Stimulated activated CD4-positive, alpha-beta T cell treated with anti-CD3 and anti-CD28 coated beads, Interleukin-2, amount 100 ng/mL, for 24 hours (primary cell): Measurements from ENCODE around the gene AKAP13.

Experiments used
- DNase-seq, 2 donors: peaks; one replicate each; pipeline ENCODE4 v3.0.0-alpha.2; 2020

The AKAP13 gene

DNA sequence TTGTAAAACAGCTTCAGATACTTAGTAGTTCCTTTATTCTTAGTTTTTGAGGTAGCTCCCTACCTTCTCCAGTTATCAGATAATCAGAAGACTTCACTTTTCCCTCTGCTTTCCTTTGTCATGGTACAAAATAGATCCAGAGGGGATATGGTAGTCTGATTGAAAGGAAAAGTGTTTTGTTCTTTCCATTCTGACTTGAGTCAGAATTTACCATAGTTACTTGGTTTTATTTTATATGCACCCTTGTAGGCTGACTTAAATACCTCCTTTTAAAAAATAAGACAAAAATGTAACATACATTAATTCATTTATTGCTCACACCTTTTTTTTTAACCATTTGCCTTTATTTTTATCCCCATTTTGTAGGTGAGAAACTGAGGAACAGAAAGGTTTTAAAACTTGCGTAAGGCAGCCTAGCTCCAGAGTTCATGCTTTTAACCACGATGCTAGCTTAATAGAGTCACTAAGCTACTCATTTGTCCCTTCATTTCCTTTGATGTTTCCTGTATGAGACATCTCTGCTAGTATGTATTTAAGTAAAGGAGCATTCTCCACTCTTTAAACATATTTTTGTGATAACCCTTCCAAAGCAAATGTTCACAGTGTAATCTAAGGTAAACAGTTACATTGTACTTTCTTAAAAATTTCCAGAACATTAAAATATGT, 226.9 kb downstream of the AKAP13 start:
- no peak for DNase-seq

DNA sequence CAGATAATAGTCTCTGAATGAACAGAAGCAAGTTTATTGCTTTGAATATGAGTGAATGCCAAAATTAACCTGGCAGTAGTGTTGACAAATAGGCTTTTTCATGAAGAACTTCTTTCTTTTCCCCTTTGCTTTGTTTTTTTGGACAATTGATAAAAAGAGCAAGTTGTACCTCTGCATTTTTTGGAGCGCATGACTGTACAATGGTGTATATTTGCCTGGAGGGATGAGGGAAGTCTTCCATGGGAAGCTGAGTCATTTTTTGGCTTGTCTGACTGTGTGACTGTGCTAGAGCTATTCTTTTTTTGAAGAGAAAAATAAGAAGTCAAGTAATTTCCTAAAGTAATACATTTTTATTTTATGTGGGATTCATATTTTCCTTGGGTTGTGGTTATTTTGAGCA, 227.4 kb downstream of the AKAP13 start:
- no peak for DNase-seq

DNA sequence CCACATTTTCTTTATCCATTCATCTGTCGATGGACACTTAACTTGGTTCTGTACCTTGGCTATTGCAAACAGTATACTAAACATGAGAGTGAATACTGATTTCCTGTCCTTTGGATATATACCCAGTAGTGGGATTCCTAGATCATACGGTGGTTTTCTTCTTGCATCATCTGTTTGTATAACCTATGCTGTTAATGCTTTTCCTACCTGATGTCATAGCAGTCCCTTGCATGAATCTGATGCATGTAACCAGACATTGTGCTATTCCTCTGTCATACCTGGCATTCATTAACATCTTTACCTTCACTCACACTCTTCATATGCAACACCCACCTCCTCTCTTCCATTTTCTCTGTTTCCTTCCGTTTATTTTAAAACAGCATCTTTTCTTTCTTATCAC, 229.1 kb downstream of the AKAP13 start:
- no peak for DNase-seq

DNA sequence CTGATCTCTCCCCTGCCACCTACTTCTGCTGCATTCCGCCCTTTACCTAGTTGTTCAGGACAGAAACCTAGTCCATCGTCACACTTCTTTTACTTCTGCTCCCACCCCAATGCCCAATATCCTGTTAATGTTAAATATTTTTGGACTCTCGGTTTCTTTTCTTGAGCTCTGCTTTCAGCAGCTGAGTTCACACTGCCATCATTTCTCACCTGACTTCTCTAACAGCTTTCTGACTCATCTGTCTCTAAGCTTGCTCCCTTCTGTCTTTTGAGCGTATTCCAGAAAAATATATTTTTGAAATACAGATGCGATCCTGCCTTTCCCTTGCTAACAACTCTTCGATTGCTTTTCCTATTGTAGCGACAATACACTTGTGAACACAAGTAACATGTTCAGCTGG, 231.0 kb downstream of the AKAP13 start:
- DNase-seq: no peak

DNA sequence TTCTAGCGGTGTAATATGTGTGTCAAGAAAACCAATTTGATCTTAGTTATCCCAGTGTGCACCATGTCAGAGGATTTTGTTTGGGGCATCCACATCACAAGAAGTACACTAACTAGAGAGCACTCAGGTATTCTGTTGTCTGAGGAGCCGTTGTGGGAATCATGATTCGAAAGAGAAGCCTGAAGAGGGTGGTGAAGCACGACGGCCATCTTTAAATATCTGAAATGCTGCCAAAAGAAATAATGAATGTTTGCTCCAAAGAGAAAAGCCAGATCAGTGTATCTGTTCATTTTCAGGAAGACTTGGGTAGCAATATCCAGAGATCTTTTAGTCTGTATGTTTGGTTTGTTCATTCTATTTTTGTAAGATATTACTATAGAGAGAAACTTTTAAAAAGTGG, 233.7 kb downstream of the AKAP13 start:
- DNase-seq: no peak

DNA sequence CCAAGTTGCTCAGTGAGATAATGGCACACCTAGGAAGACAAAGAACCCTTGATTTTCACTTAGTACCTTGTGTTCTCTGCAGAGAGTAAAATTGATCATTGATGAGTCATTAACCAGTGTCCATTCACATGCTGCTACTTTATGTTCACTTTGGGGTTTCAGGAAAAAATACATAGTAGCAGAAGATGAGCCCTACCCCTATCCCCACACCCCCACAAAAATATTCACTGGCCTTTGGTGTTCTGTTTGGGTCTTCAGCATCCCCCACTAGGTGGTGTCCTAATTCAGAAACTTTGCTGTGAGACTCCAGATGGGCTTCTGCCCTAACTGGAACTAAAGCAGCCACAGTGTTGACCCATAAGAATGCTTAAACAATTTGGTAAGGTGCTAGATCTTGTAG, 235.5 kb downstream of the AKAP13 start:
- DNase-seq: no peak

DNA sequence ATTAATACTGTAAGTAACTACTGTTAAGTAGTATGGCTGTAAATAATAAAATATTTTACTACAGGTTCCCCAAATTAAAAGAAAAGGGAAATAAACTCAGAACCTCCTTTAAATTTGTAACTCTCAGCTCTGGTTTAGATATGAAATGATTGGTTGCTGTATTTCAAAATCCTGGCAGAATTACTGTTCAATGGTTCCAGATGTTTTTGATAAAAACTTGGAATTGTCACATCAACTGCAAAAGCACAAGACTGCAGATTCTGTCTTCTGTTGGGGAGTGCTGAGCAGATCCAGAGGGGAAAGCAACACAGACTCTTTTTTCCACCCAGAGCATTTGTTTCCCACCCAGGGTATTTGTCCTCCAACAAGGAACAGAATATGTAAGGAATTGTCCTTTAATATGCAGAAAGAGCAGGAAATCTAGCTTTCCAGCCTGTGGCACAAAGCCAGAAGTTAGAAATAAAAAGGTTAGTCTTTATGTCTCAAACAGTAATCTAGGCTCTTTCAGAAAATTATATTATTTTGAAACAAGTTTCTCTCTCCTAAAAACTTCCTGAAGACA, 236.2 kb downstream of the AKAP13 start:
- DNase-seq: no peak

DNA sequence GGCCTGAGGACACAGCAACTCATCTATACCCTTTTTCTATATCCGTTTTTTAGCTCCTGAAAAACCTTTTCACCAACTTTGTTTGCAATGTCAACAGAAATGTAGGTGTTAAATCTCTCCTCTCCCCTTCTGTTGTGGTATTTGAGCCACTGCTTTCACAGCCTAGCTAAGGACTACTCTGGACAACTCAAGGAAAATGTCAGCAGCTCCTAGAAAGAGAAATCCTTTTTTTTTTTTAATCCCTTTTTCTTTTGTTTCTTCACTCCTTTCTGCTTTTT, 237.8 kb downstream of the AKAP13 start:
- DNase-seq: no peak

DNA sequence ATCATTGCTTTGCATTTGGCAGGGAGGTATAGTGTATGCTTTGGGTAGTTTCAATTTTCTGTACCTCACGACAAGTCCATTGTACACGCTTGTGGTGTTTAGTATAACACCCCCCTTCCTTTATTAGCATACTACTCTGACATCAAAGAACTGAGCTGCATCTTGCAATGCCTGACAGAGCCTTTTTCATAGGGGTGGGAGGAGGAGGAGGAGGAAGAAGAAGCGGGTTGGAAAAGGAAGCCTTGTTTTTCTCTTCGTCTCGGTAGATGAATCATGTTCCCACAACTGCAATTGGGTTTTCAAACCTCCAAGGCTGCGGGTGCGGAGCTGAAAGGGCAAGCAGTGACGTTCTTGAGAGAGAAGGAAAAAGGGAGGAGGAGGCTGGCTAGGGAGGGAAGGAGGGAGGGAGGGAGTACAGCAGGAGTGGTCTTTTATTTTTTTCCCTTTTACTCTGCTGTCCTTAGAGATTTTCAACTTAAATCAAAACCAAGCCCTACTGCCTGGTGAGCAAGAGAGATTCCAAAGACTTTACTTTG, 238.6 kb downstream of the AKAP13 start:
- peak; percentile 66 to 68 for DNase-seq

DNA sequence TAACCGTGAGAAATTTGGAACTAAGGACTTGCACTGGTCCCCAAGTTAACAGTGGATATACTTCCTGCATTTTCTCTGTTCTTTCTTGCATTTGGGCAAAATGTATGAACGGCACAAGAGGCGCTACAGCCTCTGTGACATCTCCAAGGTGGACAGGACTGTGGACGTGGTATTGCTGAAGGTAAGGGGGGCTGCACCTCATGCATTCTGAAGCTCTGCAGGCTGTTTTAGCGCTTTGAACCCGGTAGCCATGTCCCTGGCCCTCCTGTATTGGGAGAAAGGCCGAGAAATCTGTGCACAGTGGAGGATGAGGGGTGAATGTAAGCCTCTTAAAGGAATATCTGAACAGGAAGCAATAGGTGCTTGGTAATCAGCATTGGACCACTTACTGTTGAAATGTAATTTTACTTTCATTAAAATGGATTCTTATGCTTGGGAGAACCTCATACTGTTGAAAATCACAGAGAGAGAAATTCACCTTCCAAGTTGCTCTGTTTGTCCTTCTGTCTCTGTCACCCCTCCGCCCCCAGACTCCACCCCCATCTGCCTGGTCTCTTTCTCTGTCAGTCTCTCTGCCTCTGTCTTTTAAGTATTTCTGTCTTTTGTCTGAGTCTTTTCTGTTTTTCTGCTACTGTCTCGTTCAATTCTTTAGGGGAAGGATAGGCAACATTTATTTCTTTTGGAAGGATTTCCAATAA, 239.7 kb downstream of the AKAP13 start:
- peak; percentile 22 to 31 for DNase-seq

DNA sequence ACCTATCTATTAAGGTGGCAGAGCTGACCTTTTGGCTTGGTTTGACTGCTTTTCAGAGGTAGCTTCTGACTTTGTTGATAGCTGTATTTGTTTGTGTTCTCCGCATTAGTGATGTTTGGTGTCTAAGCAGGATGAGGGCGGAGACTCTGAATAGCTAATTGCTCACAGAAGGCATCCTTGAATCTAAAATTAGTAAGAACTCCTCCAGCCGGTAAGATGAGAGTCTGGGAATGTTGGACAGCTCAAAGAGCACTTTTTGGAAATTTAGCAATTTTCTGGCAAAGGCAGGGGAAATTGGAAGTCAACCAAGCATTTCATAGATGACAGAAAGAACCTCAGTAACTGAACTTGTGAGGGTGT, 240.3 kb downstream of the AKAP13 start:
- no peak for DNase-seq

DNA sequence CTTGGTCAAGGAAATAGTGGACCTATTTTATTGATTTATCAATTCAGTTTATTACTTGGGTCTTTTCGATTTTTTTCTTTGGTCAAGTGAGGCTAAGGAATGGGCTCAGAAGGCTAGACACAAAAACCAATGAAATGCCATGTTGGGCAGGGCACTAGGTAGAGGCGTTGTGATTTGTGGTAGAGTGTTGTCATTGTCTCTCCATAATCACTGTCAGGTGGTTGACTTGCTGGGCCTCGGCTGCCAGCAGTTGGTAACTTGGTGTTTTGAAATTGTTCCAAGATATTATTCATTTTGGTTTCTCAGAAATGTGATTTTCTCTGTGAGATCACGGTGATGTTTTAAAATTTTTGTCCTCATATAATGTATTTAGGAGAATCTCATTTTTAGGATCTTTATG, 240.7 kb downstream of the AKAP13 start:
- DNase-seq: no peak

DNA sequence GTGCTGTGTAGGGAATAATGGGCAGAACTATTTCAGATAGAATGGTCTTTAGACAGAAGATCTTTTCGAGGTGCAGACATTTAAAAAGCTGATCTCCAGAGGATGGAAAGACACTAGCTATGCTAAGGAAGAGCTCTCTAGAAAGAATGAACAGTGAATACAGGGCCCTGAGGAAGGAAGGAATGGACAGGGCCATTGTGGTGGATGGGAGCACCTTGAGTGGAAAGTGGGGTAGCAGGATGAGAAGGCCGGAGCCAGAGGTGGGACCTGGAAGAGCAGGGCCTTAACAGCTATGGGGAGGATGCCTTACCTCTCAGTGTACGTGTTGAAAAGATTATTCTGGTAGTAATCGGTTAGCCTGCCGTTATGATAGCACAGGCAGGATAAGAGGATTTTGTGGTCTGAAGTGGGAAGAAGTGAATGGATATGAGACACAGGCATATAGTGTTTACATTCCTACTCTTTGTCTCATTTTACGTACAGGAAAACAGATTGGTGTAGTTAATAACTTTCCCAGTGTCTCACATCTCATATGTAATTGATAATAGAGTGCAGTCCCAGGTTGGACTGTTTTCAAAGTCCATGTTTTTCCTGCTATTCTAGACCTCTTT, 241.9 kb downstream of the AKAP13 start:
- DNase-seq: no peak

DNA sequence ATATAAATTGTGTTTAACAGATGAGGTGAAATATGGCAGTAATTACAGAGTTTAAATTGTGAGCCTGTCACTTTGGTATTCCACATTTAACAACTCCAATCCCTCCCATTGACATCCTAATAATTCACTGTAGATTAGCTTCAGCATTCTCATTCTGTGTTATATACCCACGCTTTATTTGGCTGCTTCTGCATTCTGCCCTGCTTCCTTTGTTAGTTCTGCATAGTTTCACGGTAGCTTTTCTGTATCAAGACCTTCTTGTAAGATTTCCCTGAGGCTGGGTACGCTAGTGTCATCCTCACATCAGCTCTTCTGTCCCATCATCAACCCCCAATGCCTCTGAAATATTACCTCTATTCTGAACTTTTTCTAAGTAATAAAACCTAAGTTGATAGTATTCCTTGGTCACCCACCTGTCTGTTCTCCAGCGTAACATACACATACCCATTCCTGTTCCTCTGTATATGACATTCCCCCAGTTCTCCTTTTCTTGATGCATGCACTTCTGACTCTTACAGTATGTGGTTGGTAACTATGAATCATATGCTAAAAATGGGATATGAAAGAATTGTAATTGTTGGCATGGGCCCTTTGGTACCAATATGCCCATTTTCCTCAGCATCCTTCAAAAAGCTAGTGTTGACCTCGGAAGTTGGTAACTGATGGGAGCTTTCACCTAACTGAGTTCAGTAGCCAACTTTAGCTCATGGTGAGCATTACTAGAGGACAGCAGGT, 243.1 kb downstream of the AKAP13 start:
- DNase-seq: no peak

DNA sequence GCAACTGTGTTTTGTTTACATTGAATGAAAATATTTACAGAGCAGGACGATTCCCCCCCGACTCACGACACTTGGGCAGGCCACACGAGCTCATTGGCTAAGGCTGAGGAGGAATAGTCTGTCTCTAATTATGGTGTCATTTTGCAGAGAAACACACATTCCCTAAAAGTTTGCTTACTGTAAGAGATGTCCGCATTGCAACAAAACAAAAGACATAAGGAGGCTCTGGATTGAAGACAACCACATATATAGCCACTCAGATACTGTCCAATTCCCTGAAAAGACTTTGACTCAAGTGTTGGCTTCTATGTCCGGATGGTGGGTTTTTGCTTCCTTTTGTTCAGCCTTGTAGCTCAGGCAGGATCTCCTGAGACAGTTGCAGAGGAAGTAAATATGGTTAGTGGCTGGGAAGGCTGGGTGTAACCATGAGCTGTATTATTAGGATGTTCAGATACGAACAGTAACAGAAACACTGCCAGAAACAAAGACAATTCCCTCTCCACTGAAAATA, 243.9 kb downstream of the AKAP13 start:
- no peak for DNase-seq

DNA sequence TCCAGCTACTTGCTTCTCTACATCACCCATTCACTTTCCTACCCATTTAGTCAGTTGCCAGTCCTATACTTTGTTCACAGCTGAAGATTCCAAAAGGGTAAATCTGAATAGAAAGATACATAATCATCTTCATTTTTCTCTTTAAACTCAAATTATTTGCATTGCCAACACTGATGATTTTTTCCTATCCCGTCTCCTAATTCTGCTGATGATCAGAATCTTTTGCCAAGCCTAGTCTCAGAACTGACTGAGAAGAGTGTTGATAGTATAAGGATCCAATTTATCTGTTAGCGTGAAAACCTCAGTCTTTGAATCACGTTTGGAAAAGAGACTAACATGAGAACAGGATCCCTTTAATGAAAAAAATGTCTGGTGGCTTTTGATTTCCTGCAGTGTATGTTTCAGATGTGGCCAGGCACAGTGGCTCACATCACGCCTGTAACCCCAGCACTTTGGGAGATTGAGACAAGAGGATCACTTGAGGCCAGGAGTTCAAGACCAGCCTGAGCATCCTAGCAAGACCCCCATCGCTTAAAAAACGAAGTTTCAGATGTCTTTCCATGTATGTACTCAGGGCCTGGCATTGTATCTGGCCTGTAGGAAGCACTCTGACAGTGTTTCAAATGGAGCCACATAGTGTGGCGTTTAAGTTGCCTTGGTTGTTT, 244.9 kb downstream of the AKAP13 start:
- no peak for DNase-seq

DNA sequence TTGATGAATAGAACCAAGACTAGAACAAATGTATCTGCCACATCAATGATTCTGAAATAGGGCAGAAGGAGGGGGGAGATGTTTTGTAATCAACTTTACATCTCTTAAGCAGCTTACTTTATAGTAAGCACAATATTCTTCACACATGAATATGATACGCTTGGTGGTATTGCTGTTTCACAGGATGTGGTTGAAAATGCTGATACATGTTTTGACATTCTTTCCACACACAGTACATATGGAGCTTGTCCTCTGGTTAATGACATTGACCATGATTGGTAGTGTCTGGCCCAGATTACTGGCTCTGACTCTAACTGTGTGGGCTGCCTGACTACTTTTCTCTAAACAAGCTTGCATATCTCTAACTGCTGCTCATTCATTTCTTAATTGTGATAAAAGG, 245.5 kb downstream of the AKAP13 start:
- DNase-seq: peak in 1 of 2 donors; percentile 31

DNA sequence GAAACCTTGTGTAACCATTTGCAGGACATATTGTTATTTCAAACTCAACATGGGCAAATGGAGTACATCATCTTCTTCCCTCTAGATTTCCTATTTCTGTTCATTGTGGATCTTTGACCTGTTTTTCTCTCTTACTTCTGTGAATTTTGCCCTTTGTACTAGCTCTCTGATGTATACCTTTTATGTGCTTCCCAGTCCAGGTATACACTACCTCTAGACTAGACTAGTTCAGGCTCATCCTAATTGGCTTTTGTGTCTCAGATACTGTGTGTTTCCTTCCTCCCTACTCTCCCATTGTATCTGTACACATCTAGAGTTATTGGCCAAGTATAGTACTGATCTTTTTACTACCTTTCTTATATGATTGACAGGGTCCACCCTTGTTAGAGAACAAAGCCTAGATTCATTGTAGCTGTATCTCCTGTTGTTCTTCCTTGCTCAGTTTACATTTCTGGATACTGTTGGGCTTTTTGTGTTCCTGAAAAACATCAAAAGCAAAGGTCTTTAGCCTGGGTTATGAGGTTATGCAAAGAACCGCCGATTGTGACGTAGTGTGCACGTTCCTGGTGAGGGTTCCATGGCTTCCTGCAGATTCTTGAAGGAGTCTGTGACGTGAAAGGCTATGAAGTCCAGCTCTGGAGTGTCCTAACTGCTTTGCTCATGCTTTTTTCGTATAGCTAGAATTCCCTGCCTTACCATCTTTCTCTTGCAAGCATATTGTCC, 247.0 kb downstream of the AKAP13 start:
- DNase-seq: no peak

DNA sequence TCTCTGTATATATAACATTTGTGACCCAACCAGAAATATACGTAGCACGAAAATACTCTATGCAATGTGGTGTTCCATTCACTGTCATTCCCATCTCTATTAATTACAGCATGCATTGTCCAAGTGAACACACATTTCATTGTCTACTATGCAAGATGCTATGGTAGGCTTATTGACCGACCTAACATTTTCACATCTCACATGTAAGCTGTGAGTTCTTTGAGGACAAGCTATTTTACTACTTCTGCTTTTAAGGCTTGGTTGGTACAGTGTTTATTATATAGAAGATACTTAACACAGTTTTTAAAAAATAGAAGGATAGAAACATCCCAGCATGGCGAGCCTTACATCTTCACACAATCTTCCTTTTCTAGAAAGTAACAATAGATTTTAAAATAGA, 249.9 kb downstream of the AKAP13 start:
- DNase-seq: no peak

DNA sequence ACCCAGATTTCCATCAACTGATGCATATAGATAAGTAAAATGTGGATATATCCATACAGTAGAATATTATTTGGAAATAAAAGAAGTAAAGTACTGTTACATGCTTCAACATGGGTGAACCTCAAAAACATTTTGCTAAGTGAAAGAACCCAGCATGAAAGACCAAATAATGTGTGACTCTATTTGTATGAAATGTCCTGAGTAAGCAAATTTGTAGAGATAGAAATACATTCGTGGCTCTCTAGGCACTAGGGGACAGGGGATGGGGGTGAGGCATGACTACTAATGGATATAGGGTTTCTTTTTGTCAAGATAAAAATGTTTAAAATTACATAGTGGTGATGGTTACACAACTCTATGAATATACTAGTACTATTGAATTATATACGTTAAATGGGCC, 250.6 kb downstream of the AKAP13 start:
- DNase-seq: no peak

DNA sequence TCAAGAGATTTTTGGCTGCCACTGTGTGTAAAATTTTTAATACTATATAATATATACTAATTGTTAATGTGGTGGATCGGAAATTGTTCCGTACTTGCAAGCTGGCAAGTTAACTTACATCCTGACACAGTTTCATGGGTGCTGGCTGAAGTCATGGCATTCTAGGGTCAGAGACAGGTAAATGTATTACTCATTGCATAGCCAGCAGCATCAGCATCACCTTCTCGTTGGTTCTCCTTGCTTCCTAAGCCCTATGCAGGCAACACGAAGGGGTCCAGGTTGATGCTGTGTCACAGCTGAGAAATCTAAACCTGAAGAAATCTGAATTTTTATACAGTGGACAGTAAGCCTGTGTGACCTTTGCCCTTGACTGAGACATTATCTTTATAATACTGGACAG, 251.6 kb downstream of the AKAP13 start:
- no peak for DNase-seq

DNA sequence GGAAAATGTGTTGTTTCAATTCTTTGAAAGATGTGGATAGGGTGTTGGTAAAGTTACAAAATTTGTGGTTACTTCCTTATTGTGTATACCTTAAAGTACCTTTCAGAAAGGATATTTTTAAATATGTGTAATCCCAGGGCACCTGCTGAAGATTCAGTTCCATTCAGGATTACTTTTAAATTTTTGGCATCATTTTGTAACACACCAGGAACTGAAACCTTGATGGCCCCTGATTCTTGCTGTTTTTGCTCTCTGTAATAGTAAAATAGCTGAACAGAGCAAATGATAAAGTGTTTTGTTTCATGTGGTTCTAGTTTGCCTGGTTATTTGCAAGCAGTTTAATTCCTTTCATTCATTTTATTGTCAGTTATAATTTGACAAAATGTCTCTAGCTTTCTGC, 253.5 kb downstream of the AKAP13 start:
- DNase-seq: no peak
